HG03442 (cell line): ENCODE measurements around the gene TAF15.

Experiments
- ATAC-seq: cut with Tn5 transposase; IDR thresholded peaks from one replicate; pipeline ENCODE4 v1.9.1; 2021; ENCODE audit warnings: mild to moderate bottlenecking, moderate library complexity; ENCODE audit not compliant: unreplicated experiment

The TAF15 gene

DNA sequence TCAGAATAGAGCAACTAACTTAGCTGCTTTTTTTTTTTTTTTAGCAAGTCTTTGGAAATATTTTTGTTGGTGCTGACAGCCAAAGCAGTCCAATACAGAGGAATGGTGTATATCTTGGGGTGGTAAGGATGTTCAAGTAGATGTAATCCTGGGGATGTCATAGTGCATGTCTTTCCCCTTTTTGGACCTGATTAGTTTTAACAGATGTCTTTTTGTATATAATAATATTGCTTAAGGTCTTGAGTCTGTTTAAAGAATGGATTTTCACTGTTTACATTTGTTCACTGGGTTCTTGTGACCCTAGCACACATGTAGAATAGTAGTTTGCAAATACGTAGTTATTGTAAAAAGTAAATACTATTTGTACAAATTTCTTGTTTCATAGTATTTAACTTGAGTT is 7.9 kb downstream of the TAF15 start:
- ATAC-seq: no peak

DNA sequence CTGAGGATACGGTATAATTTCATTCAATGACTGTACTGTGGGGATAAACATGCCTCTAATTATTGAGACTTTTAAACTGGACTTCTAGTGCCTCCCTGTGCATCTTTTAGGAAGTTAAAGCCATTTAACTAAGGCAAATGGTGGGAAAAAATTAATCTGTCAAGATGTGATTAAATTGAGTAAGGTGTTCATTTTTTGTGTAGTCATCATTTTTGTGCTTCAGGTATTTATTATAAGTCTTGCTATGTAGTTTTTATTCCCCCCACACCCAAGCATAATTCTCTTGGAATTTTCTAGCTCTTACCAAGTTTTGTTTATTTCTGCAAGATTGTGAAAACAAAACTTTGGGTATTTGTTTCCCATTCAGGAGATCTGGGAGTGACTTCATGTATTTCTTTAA is 10.2 kb downstream of the TAF15 start:
- ATAC-seq: no peak

DNA sequence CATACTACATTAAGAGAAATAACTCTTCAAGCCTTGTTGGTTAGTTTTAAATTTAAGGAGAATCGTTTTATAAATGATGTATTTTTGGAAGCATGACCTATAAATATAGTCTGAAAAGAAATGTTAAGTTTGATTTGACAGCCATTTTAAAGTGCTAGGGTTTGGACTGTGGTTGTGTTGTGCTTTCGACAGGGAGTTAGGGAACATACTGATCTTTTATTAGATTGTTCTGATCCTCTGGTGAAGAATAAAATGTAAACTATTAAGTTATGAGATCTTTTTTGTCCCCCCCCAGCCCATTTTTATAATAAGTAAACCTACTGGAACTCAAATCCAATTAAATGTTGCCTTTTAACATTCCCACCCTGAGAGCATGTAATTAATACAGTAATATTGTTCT is 12.0 kb downstream of the TAF15 start:
- ATAC-seq: no peak

DNA sequence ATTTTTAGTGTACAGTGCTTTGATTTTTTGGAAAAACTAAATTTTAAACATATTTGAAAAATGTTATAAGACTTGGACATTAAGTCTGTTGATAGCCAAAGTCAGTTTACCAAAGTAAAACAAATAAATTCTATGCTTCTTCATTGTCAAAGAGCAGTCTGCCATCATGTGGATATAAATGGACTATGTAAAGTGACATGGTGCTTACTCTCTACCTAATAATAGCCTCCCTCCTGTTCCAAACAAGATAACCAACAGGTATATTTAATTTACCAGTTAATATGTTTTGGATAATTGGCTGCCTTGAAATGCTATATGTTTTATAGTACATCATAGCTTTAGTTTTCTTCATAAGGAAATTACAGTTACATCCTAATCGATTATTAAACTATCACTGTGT is 15.9 kb downstream of the TAF15 start:
- no peak for ATAC-seq

DNA sequence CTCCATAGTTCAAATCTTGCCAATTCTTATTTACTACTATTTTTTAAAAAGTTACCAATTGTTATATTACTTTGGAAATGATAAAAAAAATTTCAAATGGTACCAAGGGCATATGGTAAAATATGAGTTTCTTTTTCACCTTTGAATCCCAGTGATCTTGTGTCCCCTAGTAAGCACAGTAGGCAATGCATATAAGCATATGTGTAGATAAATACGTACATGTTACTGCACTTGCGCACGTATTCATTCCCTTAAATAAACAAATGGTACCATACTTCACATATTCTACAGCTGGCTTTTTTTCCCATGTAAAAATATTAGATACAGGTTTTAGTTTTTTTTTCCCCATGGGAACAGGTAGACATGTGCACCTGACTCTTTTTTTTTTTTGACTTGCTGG is 31.8 kb downstream of the TAF15 start:
- ATAC-seq: no peak

DNA sequence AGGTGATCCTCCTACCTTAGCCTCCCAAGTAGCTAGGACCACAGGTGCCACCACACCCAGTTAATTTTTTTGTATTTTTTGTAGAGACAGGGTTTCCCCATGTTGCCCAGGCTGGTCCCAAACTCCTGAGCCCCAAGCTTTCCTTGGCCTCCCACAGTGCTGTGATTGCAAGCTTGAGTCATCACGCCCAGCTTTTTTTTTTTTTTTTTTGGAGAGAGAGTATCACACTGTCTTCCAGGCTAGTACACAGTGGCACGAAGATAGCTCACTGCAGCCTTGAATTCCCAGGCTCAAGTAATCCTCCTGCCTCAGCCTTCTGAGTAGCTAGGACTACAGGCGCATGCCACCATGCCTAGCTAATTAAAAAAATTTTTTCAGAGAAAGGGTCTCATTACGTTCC is 32.2 kb downstream of the TAF15 start:
- no peak for ATAC-seq

DNA sequence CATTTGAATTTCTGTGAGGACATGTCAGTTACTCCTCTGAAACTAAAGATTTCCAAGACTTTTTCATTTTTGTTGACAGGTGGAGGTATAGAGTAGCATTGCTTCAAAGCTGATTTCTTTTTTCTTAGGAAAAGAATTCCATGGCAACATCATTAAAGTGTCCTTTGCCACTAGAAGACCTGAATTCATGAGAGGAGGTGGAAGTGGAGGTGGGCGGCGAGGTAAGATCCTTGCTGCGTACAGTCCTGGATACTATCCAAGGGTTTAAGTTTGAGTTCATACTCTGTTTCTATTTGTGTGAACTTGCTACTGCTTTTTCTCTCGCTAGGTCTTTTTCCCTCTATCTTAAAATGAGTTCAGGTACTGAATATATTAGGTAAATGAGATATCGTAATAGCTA is 33.0 kb downstream of the TAF15 start:
- ATAC-seq: no peak

DNA sequence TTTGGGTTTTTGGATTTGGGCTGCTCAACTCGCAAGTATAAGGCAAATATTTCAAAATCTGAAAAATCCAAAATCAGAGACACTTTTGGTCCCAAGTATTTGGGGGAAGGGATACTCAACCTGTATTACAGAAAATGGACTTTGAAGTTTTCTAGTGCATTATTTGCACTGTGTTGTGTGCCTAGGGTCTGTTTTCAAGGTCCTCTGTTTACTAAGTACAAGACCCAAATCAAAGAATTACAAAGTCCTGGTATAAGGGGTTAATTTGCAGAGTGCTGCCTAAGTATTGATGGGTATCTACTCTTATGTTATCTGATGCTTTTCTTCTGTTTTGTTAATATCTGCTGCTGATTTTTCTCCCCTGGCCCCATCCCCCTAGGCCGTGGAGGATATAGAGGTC is 34.4 kb downstream of the TAF15 start:
- ATAC-seq: no peak

DNA sequence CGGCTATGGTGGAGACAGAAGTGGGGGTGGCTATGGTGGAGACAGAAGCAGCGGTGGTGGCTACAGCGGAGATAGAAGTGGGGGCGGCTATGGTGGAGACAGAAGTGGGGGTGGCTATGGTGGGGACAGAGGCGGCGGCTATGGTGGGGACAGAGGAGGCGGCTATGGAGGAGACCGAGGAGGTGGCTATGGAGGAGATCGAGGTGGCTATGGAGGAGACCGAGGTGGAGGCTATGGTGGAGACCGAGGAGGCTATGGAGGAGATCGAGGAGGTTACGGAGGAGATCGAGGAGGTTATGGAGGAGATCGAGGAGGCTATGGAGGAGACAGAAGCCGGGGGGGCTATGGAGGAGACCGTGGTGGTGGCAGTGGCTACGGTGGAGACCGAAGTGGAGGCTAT is 35.3 kb downstream of the TAF15 start:
- no peak for ATAC-seq

DNA sequence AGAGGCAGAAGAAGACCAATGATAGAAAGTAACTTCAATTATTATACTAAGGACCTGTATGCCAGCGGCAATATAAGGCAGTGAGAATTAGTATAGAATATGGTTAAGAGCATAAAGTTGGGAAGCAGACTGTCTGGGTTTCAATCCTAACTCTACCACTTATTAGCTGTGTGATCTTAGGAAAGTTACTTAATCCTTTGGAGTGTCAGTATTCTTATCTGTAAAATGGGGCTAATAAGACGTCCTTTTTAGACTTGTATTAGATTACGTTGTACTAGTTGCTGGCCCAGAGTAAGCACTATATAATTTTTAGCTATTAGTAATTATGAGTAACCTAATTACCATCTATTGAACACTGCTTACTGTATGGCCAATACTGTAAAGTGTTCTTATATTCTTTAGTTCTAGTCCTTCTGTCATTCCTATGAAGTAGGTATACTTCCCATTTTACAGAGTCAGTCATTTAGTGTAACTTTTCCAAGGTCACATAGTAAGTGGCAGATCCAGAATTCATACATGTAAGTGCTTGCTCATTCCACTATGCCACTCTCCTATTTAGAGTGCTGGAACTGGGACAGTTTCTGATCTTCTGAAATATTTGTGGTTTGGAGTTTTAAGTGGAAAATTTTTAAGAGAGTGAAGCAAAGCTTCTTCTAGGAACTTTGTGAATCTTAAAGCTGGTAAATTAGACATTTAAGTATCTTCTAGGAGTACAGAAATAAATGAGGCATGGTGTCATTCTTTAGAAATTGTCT is 36.9 kb downstream of the TAF15 start:
- ATAC-seq: no peak

DNA sequence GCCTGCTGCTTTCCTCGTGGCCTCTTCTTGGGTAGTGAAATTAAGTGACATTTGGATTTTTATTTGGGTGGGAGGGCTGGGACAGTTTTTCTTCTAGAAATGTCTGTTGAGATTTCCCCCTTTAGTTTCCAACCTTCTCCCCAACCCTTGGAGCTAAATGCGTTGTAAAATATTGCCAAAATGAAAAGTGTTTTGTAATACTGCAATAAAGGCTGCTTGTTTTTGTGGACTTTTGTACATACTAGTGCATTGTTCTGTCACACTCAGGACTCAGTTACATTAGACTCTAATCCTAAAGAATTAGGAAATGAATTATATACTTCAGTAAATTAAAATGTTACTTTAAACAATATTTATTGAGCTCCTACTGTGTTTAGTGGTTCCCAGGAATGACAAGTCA is 37.7 kb downstream of the TAF15 start:
- no peak for ATAC-seq

DNA sequence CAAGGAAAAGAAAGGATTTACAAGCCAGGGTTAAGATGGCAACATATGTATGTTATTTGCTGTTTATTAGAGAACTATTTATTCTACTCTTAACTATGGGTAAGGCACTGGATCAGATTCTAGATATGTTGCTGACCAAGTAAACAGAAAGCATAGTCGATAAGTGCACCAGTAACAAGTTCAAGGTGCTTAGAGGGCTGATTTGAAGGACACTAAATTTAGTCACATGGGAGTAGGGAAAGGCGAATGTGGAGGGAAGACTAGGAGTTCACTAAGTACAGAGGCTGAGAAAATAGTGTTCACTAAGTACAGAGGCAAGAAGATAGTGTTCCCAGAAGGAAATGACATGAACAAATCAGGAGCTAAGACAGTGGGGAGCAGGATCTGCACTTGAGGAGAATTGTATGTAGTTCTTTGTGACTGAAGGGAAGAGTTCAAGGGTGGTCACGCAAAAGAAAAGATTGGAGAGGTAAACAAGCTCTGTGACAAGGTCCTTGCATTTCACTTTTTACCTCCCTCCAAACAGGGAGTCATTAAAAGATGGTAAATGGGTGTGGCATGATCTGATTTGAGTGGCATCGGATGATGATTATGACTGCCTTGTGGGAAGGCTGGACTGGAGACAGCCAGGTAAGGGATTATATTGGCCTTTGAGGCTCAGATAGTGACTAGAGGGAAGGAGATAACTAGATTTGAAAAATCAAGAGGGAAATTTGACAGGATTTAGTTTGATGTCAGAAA is 38.5 kb downstream of the TAF15 start:
- ATAC-seq: no peak

DNA sequence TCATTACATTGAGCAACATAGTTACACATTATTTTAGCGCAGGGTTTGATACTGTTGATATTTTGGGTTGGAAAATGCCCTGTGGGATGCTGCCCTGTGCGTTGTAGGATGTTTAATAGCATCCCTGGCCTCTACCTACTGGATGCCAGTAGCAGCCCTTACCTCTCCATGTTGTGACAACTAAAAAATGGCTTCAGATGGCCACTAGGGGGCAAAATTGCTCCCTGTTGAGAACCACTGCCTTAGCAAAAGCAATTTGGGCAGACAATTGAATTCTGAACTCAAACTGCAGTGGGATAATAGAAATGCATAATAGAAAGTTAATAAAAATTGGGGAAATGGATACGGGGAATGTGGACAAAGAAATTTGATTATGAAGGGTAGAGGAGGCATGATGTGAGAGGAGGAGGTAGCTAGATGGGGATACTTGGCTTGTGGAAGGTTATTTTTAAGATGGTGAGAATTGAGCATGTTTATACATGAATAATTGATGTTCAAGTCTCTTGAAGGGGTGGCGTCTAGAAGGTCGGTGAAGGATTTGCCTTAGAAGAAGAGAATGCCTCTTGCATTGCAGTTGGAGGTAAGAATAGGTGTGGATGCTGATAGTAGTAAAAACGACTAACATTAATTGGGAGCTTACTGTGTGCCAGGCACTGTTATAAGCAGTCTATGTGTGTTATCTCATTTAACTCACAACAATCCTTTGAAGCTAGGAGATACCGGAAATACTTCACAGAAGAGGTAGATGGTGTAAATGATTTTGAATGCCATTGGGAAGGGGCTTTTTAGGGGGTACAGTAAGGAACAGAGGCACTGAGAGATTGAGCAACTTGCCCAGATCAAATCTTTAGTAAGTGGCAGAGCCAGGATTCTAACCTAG is 40.4 kb downstream of the TAF15 start:
- ATAC-seq: no peak

DNA sequence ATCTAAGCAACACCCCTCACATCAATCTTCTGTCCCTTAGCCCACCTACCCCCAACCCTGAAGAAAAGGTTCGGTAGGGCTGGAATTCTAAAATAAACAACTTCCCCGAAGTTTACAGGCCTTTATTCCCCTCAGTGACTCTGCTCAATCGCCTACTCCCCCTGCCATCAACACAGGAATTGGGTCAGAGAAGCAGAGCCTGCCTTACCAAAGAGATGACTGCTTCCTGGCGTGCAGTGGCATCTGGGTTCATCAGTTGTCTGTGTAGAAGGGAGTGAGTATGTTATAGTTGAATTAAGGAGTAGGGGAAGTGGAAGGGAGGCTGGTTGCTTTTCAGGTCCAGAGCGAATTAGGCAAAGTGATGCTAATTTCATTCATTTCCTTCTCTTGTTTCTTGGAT is 46.7 kb downstream of the TAF15 start:
- ATAC-seq: no peak

DNA sequence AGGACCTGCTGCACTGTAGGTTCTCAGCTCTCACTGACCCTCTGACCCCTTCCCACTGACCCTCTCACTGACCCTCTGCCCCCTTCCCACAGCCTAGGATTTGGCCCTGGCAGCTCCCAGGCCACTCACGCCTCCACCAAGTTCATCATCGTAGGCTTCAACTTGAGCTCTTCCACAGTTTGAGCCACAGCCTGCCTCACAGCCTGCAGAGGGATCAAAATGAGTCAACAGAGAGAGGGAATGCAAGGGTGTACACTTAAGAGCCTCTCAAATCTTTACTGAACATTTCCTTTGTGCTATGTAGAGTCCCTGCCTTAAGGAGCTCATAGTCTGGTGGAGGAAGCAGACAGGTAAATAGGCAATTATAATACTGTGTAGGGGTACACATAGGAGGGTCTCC is 47.3 kb downstream of the TAF15 start:
- ATAC-seq: no peak

DNA sequence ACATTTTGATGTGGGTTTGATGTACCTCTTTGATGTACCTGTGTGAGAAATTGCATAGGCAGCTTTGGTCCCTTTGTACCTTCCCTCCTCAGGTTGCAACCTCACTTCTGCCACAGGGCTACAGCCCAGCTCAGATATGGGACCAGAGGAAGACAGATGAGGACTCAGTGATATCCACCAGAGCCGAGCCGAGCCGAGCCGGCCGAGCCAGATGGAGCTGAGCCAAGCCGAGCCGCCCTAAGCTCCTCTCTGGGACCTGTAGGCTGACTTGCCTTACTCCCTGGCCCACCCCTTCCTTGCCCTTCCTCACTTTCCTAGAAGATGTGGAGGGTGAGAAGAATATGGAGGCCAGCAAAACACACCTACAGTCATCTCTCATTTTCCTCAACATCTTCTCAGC is 55.6 kb downstream of the TAF15 start:
- ATAC-seq: no peak

DNA sequence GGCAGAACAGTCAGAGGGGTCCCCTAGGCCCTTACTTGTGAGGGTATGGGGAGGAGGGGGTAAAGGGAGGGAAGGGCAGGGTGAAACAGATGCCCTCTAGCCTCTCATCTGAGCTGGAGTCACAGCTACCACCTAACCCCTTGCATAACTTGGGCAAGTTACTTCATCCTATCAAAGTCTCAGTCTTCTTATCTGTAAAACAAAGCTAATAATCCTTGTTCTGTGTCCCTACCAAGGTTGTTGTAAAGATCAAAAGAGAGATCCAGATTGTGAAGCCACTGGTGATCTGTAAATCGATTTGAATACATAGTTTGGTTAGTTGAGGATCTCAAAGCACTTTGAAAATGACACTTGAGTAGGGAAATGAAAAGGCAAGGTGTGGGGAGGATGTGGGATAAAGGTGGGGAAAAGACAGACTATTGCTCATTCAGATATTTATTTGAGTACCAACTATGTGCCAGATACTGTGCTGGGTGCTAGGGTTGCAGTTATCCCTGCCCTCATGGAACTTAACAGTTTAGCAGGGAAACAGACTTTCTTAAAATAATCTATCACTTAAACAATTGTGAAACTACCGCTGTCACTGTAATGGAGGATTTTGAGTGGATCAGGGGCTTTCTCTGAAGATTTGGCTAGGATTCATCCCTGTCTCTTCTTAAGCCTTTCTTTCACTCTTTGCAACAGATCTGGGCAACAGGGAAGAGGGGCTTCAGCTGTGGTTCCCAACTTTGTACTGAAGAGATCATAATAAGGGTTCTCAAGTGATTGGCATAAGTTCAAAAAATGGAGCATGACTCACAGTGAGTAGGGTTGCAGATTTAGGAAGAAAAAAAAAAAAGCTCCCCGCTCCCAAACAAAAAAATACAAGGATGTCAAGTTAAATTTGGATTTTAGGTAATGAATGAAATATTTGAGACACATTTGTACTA is 56.4 kb downstream of the TAF15 start:
- no peak for ATAC-seq

DNA sequence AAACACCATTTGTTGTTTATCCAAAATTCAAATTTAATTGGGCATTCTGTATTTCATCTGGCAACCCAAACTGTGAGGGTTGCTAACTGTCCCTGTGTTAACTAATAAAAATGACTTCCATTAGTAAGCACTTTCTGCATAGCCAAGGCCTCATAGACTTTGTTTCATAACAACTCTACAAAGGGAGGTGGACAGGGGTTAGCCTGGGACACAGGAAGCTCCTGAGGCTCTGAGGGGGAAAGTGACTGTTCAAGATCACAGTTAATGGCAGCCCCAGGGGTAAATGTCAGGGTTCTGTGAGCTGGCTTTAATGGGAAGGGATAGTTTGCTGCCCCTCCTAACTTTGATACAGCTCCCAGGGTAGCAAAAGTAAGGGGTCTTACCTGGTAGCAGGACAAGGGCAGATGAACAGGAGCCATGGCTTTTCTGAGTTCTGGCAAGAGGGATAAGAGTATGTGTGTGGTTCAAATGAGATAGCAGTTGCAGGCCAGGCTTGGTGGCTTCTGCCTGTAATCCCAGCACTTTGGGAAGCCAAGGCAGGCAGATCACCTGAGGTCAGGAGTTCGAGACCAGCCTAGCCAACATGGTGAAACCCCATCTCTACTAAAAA is 57.2 kb downstream of the TAF15 start:
- ATAC-seq: no peak

DNA sequence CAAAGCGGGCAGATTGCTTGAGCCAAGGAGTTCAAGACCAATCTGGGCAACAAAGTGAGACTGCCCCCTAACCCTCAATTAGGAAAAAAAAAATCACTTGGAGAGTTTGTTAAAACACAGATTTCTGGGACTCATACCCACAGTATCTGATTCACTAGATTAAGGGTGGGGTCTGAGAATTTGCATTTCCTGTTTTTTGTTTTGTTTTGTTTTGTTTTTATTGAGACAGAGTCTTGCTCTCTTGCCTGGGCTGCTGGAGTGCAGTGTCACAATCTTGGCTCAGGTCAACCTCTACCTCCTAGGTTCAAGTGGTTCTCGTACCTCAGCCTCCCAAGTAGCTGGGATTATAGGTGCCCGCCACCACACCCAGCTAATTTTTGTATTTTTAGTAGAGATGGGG is 58.3 kb downstream of the TAF15 start:
- no peak for ATAC-seq

DNA sequence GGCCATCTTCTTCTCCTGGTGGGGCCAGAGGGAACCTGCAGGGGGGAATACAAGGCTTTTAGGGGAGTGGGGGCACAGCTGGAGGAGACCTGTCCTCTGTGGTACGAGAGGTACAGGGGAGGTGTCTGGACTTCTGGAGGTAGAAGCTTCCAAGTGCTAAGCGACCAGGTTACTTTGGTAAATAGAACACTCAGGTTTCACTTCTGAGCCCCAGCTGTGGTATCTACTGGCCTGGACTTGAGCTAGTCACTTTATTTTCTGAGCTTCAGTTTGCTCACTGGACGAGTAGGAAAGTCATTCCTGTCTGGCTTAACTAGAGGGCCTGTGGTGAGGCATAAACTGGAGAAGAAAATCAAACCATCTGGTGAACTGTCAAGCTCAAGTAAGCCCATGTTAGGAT is 59.5 kb downstream of the TAF15 start, which contains the start of gene HEATR9:
Gene HEATR9 (minus strand): TSS at position 155 of the 400 bp plus-strand sequence. CDS start 149 bp downstream, at position 6.
- ATAC-seq: no peak
